IPS DF 6.9 (cell line): ENCODE data around the gene FGF21.

Experiments used
- DNase-seq: peaks from one replicate; pipeline ENCODE4 v3.0.0-alpha.2; 2013; ENCODE audit warnings: low read depth, low spot score
- H3K27ac ChIP-seq: one replicate; pipeline ENCODE4 v1.5.1; 2013; ENCODE audit warnings: low read length, control low read depth
- H3K27me3 ChIP-seq: 2 replicates; pipeline ENCODE4 v1.6.1; 2013; ENCODE audit warnings: mild to moderate bottlenecking, low read length; ENCODE audit not compliant: control insufficient read depth, insufficient read depth
- H3K36me3 ChIP-seq: 2 replicates; pipeline ENCODE4 v1.6.1; 2013; ENCODE audit warnings: low read length; ENCODE audit not compliant: control insufficient read depth, insufficient read depth
- H3K4me1 ChIP-seq: 2 replicates; pipeline ENCODE4 v1.6.1; 2013; ENCODE audit warnings: low read length; ENCODE audit not compliant: control insufficient read depth, insufficient read depth
- H3K4me3 ChIP-seq: 2 replicates; pipeline ENCODE4 v1.5.1; 2013; ENCODE audit warnings: mild to moderate bottlenecking, low read length
- H3K9me3 ChIP-seq: 2 replicates; pipeline ENCODE4 v1.6.1; 2013; ENCODE audit warnings: low read length, inconsistent platforms; ENCODE audit not compliant: control insufficient read depth, insufficient read depth
- WGBS: extraction: QIAGEN DNeasy Blood & Tissue Kit; methylation state at CpG from one replicate; pipeline ENCODE4 v1.1.7; 2013; ENCODE audit warnings: mixed read lengths, missing lambda C conversion rate; ENCODE audit not compliant: insufficient read length, insufficient coverage; 5-methylcytosine and 5-hydroxymethylcytosine counted together

The FGF21 gene

DNA sequence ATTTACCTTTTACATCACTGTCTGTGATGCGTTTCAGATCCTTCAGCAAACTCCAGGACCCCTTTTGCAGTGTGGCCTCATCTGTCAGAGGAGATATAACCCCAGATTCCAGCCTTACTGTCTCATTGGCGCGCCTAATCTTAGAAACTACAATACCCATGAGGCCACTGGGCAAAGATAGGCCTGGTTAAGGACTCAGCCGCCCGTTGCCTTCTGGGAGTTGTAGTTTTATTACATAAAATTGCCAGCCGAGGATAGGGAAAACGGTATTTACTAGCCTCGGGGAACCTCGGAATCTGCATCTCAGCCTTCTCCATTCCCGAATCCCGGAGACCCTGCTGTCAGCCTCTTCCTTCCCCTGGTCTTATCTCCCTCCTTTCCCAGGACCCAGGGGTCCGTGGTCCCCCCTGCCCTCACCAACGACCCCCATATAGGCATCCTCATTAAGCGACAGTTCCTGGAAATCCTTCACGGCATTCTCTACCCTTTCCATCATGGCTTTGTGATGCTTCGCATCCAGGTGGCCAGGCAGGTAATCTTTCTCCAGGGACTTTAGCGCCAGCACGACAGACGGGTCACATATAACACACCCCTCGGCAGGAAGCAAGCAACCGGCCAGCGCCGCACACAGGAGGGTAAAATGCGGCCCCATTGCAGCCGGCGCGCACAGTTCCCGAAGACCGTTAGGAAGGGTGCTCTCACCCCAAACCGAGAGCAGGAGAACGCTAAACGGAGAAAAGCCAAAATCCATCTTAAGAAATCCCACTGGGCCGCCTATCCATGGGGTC, 9.9 kb upstream of the FGF21 start:
- no peak for DNase-seq
- no peak overlapping the region for H3K27ac ChIP-seq
- no peaks in the 10 kb centered on the region for H3K27me3 ChIP-seq
- H3K4me3 ChIP-seq, result no peak overlapping the region
- peaks cover 9% of the 10 kb centered on the region for H3K36me3 ChIP-seq
- H3K9me3 ChIP-seq, result no peaks in the 10 kb centered on the region
- no CpG with 5 or more reads among the region's 33 CpGs for WGBS
- peaks cover 8% of the 10 kb centered on the region; the same call in 1 of the 2 replicates for H3K4me1 ChIP-seq

DNA sequence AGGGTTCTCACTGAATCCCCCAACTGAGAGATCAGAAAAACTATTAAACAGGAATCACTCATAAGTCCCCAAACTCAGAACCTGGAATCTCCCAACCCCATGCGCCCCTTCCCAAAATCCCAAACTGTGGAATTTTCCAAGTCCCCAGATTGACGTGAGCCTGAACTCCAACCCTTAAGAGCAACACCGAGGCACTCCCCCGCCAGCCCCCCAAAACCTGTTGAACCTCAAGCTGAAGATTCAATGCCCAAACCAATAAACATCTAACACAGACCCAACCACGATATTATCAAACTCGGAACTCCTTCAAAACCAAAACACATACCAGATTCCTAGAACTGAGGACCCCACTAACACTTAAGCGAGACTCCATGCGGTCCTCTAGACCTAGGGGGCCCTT, 9.2 kb upstream of the FGF21 start:
- no peak overlapping the region for H3K4me3 ChIP-seq
- peaks cover 8% of the 10 kb centered on the region; the same call in 1 of the 2 replicates for H3K4me1 ChIP-seq
- WGBS, result 100% methylated on average over 2 of the region's 8 CpGs

DNA sequence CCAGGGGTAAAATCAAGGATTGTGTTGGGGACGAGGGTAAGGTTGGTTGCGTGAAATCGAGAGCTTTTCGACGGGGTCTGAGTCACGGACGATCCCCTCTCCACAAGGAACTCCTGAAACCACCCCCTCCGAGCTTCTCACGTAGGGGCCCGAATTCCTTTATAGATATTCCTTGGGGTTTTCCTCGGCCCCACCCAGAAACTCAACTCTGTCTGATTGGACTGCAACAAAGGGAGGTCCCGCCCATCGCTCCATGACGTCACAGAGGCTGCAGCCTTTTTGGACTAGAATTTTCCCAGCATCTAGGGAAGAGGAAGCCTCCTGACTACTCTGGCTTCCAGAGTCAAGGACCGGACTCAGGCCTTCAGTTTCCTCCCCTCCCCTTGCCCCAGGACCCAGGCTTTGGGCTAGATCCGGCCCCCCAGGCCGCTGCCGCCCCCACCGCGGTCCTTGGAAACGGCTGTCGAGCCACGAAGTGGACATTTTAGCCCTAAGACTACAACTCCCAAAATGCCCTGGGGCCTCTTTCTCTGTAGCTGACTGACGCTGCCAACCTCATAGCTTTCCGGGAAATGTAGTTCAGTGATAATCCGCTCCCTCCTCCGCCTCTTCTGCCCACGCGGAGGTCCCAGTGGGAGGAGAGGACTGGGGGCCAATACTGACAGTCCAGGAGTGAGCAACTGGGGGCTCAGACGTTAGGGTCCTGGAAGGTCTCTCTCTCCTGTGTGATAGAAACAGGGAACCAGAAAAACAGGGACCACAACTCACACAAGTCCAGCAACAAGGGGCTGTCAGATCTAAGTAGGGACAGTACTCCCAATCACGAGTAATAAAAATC, 8.4 kb upstream of the FGF21 start, which contains the start of gene IZUMO1:
TSS of gene IZUMO1 (minus strand) at position 172 of the 838 bp plus-strand sequence. CDS start 1,050 bp downstream, outside the sequence.
- Histone ChIP-seq H3K27ac (no peak within 1 kb of the TSS), H3K4me3 (peak within 1 kb of the TSS; percentile 50; the same call in 1 of the 2 replicates), H3K27me3 (no peaks in the 10 kb centered on the region), H3K36me3 (peaks cover 17% of the 10 kb centered on the region), H3K9me3 (no peaks in the 10 kb centered on the region), H3K4me1 (peaks cover 3% of the 10 kb centered on the region; the same call in 1 of the 2 replicates)
- WGBS, result no CpG with 5 or more reads among the region's 31 CpGs
- no peak for DNase-seq

More for the DNA sequence above, 9.2 kb upstream of the FGF21 start:
- Histone ChIP-seq H3K9me3 (no peaks in the 10 kb centered on the region), H3K27ac (no peak overlapping the region), H3K36me3 (peaks cover 16% of the 10 kb centered on the region), H3K27me3 (no peaks in the 10 kb centered on the region)
- no peak for DNase-seq

DNA sequence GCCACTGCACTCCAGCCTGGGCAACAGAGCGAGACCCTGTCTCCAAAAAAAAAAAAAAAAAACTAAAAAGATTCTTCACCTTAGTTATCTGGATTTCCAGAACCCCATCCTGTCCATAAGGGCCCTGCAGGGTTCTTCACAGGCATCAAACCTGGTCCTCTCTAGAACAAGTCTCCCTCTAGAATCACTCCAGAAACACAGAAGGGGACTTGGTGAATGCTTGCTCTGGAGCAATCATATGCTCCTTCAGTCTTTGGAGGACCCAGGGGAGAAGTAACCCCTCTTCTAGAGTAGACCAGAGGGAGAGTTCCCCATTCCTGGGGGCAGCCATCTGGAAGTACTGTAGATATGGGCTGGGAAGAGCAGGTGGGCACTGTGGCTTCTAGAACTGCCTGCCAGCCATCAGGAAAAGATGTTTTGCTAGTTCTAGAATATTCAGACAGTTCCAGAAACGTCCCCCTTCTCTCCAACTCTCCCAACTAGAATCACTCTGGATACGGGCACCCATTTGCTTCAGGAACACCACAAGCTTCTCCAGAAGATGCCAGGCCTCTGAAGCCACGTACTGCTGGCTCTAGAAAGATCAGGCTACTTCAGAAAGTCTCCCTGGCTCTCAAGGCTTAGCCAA, 5.6 kb upstream of the FGF21 start:
- DNase-seq, result no peak
- H3K9me3 ChIP-seq, result no peaks in the 10 kb centered on the region
- no peak overlapping the region for H3K27ac ChIP-seq
- H3K4me1 ChIP-seq, result peaks cover 3% of the 10 kb centered on the region; the same call in 1 of the 2 replicates
- no CpG with 5 or more reads among the region's 4 CpGs for WGBS
- H3K4me3 ChIP-seq, result no peak overlapping the region
- peaks cover 17% of the 10 kb centered on the region for H3K36me3 ChIP-seq
- no peaks in the 10 kb centered on the region for H3K27me3 ChIP-seq

DNA sequence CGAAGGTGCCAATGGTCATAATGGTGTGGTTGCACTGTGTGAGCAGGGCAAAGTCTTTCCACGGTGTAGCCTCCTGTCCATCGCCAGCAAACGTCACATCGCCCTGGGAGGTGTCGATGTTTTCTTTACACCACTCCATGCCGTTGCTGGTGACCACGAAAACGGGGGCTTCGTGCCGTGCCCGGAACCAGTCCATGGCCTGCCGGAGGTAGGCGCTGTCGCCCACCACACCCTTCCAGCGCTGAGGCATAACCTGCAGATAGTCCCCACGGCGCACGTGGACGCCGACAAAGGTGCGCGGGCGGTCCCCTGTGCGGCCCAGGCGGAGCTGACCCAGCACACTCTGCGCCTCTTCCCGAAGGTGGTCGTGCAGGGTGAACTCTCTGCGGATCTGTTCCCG, 5.0 kb upstream of the FGF21 start:
- no peaks in the 10 kb centered on the region for H3K9me3 ChIP-seq
- H3K27ac ChIP-seq, result no peak overlapping the region
- no CpG with 5 or more reads among the region's 31 CpGs for WGBS
- H3K27me3 ChIP-seq, result no peaks in the 10 kb centered on the region
- H3K4me1 ChIP-seq, result peaks cover 6% of the 10 kb centered on the region; the same call in 1 of the 2 replicates
- peaks cover 17% of the 10 kb centered on the region for H3K36me3 ChIP-seq
- no peak for DNase-seq
- H3K4me3 ChIP-seq, result no peak overlapping the region

DNA sequence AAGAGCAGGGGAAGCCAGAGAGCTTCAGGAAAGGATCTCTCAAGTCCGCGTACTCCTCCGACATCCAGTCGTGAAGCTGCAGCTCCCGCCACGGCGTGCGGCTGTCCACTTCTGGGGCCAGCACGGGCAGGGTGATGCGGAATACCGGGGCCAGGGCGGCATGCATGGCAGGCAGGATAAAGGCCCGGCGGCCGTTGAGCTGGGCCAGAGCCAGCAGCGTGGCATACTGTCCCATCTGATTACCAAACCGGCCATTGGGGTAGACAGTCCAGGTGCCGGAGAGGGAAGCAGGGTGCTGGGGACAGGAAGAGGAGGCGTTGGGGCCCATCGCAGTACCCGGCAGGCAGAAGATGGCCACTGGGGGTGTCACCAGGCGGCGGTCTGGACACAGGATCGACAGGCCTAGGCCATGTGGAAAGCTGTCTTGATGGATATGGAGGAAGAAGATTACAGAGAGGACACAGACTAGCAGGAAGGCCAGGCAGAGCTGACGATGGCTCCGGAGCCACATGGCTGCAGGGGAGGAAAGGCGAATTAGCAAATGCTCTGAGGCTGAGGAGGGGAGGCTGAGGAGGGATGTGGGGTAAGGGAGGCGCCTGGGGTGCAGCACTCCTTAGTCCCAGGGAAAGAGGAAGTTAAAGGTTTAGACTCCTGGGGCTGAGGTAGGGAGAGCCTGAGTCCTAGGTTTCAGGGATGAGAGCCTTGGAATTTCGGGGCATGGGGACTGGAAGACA, 4.4 kb upstream of the FGF21 start:
- peaks cover 17% of the 10 kb centered on the region for H3K36me3 ChIP-seq
- no peaks in the 10 kb centered on the region for H3K9me3 ChIP-seq
- DNase-seq, result no peak
- H3K27me3 ChIP-seq, result no peaks in the 10 kb centered on the region
- no CpG with 5 or more reads among the region's 29 CpGs for WGBS
- peaks cover 5% of the 10 kb centered on the region; the same call in 1 of the 2 replicates for H3K4me1 ChIP-seq
- H3K4me3 ChIP-seq, result no peak overlapping the region
- H3K27ac ChIP-seq, result no peak overlapping the region

DNA sequence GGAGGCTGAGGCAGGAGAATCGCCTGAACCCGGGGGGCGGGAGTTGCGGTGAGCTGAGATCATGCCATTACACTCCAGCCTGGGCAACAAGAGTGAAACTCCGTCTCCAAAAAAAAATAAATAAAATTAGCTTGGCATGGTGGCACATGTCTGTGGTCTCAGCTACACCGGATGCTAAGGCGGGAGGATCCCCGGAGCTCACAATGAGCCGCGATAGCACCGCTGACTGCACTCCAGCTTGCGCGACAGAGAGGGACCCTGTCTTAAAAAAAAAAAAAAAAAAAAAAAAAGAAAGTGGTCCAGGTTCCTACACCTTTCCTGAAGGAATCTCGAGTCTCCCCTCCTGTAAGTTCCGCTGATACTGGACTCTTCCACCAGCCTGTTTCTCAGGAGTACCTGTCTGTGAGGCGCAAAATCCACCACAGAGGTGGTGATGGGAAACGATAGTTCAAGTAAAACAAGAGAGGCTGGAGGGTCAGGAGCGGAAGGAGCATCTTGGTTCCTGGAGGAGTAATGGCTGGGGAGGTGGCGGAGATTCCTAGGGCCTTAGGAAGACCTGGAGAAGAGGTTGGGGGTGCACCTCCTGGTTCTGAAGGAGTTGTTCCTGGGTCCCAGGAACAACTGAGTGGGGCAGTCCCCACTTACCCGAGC, 3.4 kb upstream of the FGF21 start:
- peak overlapping the region; percentile 70; the same call in 1 of the 2 replicates for H3K4me3 ChIP-seq
- peaks cover 7% of the 10 kb centered on the region; the same call in 1 of the 2 replicates for H3K4me1 ChIP-seq
- DNase-seq, result no peak
- H3K27ac ChIP-seq, result no peak overlapping the region
- no peaks in the 10 kb centered on the region for H3K27me3 ChIP-seq
- WGBS, result no CpG with 5 or more reads among the region's 20 CpGs
- peaks cover 17% of the 10 kb centered on the region for H3K36me3 ChIP-seq
- no peaks in the 10 kb centered on the region for H3K9me3 ChIP-seq

DNA sequence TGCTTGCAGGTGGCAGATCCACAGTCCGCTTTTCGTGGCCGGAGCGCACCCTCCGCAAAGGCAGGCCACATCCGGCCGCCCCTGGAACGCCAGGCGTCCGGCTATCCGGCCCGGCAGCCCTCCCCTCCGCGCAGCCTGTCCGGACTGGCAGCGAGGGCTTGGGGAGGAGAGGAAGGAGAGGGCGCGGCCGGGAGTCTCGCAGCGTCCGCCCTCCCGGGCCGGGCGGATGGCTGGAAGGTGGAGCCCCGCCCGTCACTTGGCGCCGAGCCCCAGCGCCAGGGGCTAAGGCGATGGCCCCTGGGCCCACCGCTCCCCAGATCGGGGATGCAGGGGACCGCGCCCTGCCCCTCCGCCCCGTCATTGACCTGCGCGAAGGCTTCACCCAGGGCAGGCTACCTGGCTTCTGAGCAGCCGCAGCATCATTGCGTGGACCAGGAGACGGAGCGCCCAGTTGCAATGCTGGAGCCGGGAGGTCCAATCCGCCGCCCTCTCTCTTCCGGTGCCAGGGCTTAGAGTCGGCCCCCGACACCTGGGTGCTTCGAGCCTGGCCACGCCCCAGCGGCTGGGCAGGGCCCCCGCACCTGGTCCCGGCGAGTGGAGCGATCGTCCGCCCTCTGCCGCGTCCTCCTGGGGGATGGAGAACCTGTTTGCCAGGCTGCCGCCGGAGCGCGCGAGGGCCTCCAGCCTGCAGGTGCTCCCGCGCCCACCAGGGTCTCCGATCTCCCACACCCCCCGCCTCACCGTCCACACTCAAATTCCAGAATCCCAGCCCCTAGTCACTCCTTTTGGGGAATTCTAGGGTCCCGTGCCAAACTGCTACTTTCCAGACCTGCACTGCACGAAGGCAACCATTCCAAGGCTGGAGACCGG, 2.6 kb upstream of the FGF21 start, which contains the start of gene FUT1:
TSS of gene FUT1 (minus strand) at position 146 of the 870 bp plus-strand sequence. CDS start 1,360 bp downstream, outside the sequence.
- Histone ChIP-seq H3K9me3 (no peaks in the 10 kb centered on the region), H3K4me1 (peaks cover 7% of the 10 kb centered on the region; the same call in 1 of the 2 replicates), H3K27ac (no peak within 1 kb of the TSS), H3K4me3 (peak within 1 kb of the TSS; percentile 70; the same call in 1 of the 2 replicates), H3K27me3 (no peaks in the 10 kb centered on the region), H3K36me3 (peaks cover 17% of the 10 kb centered on the region)
- no CpG with 5 or more reads among the region's 73 CpGs for WGBS
- peak; percentile 88 for DNase-seq
